Measurements from ENCODE around the gene C1R.
"Not testable (repeated sequence)": the region's sequence is repeated elsewhere in the genome, so short reads cannot be mapped to it uniquely, and the experiment has no call there.

The C1R gene

DNA sequence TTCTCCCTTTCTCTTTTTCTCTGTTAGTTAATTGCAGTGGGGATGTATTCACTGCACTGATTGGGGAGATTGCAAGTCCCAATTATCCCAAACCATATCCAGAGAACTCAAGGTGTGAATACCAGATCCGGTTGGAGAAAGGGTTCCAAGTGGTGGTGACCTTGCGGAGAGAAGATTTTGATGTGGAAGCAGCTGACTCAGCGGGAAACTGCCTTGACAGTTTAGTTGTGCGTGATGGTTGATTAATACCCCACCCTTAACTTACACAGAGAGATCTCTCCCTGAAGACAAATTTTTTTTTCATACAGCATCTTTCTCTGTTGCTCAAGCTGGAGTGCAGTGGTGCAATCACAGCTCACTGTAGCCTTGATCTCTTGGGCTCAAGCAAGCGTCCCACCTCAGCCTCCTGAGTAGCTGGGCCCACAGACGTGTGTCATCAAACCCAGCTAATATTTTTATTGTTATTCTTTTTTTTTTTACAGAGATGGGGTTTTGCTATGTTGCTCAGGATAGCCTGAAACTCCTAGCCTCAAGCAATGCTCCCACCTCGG, 27.1 kb downstream of the C1R start:
- no peak for FAIRE-seq

DNA sequence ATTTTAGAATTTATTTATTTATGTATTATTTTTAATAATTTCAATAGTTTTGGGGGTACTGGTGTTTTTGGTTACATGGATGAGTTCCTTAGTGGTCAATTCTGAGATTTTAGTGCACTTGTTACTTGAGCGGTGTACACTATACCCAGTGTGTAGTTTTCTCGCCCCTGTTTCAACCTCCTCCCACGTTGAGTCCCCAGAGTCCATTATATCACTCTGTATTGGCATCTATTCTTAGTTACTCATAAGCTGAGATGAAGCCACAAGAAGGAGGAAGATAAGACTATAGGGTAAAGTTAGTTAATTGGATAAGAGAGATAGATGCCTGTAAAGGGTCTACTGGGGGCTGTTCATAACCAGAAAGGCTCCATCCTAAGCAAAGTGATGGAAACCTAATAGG, 27.7 kb downstream of the C1R start:
- FAIRE-seq, result no peak

DNA sequence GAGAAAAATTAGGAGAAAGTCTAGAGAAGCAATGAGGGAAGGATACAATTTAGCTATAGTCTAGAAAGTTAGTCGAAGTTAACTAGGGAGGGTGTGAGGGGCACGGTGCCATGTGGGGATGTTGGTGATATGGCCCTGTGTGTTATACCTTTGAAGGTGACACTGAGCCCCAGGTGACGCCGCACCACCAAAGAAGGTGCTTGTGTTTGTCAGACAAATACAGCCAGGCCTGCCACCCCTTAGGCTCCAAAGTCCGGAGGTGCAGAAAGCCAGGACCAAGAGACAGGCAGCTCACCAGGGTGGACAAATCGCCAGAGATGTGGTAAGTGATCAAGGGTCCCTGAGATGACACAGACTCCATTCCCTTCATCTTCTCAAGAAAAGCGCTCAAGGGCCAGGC, 30.6 kb downstream of the C1R start:
- no peak for FAIRE-seq

GRCh38 chr12:7061138-7061537, 31.1 kb downstream of the C1R start:
- no peak for FAIRE-seq

DNA sequence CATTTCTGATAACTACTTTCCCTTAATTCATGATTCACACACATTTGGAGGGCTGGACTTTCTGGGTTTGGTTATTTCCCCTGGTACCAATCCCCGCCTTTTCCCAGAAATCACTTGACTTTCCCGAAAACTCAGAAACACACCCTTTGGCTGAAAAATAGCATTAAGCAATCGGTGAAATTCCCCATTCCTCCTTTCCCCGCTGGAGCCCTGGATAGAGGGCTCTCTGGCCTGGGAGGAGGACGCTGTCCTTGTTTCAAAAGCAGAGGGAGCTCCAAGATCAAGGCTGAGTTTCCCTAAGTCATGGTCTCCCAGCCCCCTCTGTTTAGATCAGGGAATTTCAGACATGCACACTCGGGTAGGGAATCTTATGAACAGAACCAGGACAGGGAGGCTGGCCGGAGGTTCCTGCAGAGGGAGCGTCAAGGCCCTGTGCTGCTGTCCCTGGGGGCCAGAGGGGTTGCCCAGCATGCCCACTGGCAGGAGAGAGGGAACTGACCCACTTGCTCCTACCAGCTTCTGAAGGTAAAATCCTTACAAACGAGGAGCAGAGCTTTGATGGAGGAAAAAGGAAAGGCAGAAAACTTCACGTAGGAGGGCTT, 31.8 kb downstream of the C1R start, which contains the start of gene C1S:
TSS of gene C1S (plus strand) at position 366 of the 602 bp plus-strand sequence. CDS start 1,195 bp downstream, outside the sequence.
- no peak for FAIRE-seq

- FAIRE-seq, result no peak
Measured at GRCh38 chr12:7059780-7060179, 32.5 kb downstream of the C1R start.

GRCh38 chr12:7058850-7059395, 33.3 kb downstream of the C1R start:
- no peak for FAIRE-seq

DNA sequence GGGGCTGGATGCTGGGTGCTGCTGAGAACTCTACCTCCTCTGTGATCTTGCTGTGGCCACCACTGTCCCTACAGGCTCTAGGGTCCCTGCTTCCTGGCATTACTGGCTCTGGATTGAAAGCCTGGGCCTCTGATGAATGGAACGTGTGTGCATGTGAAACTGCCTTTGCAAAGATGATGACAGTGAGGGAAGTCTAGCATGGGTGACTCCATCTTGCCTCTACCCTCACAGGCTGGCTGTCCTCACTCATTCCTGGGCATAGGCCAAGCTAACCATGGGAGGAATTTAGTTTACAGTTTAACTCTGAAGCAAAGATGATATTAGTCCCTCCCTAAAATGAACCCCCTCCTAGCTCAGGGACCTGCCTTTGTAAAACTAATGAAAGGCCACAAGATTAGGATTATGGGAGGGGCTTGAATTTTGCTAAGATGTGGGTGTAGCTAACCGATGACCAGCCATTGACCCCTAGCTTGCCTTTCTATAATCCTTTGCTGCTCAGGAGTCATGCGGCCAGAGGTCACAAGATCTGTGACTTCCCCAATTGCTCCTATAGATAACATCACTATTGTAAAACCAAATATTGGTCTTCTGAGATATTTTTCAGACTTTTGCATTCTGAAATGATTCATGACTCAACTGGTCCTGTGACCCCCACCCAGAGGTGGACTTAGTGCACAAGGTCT, 33.9 kb downstream of the C1R start:
- FAIRE-seq, result no peak

DNA sequence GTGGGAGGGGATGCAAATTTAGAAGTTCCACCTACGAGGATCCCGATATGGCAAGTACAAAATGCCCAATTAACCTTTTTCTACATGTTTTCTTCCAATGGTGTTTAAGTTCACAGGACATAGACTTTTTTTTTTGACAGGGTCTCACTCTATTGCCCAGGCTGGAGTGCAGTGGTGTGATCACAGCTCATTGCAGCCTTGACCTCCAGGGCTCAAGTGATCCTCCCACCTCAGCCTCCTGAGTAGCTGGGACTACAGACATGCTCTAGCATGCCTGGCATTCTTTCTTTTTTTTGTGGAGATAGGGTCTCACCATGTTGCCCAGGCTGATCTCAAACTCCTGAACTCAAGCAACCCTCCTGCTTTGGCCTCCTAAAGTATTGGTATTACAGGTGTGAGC, 36.5 kb downstream of the C1R start:
- not testable (repeated sequence) for FAIRE-seq

DNA sequence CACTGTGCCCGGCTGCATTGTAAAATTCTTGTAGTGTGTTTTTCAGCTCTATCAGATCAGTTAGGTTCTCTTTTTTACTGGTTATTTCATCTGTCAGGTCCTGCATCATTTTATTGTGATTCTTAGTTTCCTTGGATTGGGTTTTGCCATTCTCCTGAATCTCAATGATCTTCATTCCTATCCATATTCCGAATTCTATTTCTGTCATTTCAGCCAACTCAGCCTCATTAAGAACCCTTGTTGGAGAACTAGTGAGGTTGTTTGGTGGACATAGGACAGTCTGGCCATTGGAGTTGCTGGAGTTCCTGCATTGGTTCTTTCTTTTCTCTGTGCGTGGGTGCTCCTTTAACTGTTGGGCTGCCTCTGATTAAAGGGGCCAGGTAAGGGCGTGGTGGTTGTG, 37.3 kb downstream of the C1R start:
- no peak for FAIRE-seq

DNA sequence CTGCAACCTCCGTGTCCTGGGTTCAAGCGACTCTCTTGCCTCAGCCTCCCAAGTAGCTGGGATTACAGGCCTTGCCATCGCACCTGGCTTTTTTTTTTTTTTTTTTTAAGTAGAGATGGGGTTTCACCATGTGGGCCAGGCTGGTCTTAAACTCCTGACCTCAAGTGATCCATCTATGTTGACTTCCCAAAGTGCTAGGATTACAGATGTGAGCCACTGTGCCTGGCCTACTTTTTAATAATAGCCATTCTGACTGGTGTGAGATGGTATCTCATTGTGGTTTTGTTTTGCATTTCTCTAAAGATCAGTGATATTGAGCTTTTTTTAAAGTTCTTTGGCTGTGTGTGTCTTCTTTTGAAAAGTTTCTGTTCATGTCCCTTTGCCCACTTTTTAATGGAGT, 42.3 kb downstream of the C1R start:
- FAIRE-seq, result not testable (repeated sequence)

- FAIRE-seq, result not testable (repeated sequence)
Measured at GRCh38 chr12:7049445-7049951, 42.7 kb downstream of the C1R start.

- FAIRE-seq, result no peak
Measured at GRCh38 chr12:7047306-7047705, 44.9 kb downstream of the C1R start.

- FAIRE-seq, result no peak
Measured at GRCh38 chr12:7046383-7047105, 45.7 kb downstream of the C1R start.

GRCh38 chr12:7045913-7046312, 46.3 kb downstream of the C1R start:
- no peak for FAIRE-seq

DNA sequence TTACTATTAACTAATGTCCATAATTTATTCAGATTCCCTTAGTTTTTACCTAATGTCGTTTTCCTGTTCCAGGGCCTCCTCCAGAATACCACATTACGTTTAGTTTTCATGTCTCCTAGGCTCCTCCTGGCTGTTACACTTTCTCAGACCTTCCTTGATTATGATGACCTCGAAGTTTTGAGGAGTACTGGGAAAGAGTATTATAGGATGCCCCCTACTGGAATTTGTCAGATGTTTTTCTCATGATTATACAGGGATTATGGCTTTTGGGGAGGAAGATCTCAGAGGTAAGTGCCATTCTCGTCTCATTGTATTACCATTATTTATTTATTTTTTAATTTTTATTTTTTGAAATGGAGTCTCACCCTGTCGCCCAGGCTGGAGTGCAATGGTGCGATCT, 49.4 kb downstream of the C1R start:
- FAIRE-seq, result no peak

- FAIRE-seq, result no peak
Measured at GRCh38 chr12:7039403-7039802, 52.8 kb downstream of the C1R start.

DNA sequence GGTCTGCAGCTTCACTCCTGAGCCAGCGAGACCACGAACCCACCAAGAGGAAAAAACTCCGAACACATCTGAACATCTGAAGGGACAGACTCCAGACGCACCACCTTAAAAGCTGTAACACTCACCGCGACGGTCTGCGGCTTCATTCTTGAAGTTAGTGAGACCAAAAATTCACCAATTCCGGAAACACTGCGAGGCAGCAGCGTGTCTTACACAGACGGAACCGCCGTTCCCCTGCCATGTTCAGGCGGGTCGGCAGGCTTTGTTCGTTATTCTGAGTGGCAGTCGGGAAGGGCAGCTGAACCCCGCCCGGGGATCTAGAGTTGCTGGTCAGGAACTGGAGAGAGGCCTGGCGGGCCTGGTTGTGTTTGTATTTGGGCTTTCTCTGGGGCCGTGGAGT, 53.7 kb downstream of the C1R start:
- FAIRE-seq, result no peak

GRCh38 chr12:7037411-7037810, 54.8 kb downstream of the C1R start:
- FAIRE-seq, result not testable (repeated sequence)

DNA sequence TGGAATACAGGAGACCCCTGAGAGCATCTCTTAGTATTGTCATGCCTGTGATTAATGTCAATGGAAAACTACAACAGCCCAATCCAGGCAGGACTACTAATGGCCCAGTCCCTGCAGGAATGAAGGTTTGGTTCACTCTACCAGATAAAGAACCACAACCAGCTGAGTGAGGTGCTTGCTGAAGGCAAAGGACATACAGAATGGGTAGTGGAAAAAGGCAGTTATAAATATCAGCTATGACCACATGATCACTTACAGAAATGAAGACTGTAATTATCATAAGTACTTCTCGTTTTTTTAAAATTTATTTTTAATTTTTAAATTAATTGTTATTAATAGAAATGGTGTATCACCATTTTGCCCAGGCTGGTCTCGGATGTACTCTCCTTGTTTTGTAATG, 56.8 kb downstream of the C1R start:
- no peak for FAIRE-seq

- FAIRE-seq, result no peak
Measured at GRCh38 chr12:7034464-7034863, 57.8 kb downstream of the C1R start.

DNA sequence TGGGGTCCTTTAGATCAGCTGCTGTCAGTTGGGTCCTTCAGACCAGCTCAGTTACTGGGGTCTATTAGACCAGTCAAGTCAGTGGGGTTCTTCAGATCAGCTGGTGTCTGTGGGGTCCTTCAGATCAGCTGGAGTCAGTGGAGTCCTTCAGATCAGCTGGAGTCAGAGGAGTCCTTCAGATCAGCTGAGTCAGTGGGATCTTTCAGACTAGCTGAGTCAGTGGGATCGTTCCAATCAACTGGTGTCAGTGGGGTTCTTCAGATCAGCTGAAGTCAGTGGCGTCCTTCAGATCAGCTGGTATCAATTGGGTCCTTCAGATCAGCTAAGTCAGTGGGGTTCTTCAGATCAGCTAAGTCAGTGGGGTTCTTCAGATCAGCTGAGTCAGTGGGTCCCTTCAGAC, 59.3 kb downstream of the C1R start:
- FAIRE-seq, result no peak

GRCh38 chr12:7031306-7031705, 60.9 kb downstream of the C1R start:
- FAIRE-seq, result no peak
